ENCODE data around the gene CCDC88C.
"Not testable (repeated sequence)": the region's sequence is repeated elsewhere in the genome, so short reads cannot be mapped to it uniquely, and the experiment has no call there.

Gene CCDC88C

GRCh38 chr14:91243074-91243471, 174.5 kb downstream of the CCDC88C start:
- no peak for DNase-seq (ENCODE audit: low read depth)

DNA sequence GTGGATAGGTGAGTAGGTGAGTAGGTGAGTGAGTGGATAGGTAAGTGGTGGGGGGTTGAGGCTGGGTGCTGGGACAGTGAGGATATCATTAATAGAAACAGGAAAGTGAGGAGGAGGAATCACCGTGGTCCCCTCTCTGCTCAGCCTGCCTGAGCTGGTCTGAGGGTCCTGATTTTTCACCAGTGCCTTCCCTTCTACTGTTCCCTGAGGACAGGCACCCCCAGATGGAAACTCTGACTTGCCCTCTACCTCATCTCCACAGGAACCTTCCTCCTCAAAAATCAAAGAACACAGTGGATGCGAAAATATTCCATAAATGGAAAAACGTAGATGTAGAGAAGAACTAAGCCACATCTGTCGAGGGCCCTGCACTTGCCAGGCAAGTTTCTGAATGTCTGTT, 175.0 kb downstream of the CCDC88C start:
- no peak for DNase-seq (ENCODE audit: low read depth)

GRCh38 chr14:91241863-91242262, 175.8 kb downstream of the CCDC88C start:
- DNase-seq (ENCODE audit: low read depth) = no peak

- no peak for DNase-seq (ENCODE audit: low read depth)
Observed at GRCh38 chr14:91238661-91239060, 179.0 kb downstream of the CCDC88C start.

DNA sequence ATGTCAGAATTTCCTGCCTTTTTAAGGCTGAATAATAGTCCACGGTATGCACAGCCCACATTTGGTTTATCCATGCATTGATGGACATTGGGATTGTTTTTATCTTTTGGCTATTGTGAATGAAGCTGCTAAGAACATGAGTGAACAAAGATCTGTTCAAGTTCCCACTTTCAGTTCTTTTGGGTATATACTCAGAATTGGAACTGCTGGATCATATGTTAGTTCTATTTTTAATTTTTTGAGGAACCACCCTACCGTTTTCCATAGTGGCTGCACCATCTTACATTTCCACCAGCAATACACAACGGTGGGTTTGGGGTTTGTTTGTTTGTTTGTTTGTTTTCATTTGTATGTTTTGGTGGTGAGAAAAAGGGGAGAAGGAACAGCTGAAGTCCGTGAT, 179.5 kb downstream of the CCDC88C start:
- DNase-seq (ENCODE audit: low read depth) = no peak

DNA sequence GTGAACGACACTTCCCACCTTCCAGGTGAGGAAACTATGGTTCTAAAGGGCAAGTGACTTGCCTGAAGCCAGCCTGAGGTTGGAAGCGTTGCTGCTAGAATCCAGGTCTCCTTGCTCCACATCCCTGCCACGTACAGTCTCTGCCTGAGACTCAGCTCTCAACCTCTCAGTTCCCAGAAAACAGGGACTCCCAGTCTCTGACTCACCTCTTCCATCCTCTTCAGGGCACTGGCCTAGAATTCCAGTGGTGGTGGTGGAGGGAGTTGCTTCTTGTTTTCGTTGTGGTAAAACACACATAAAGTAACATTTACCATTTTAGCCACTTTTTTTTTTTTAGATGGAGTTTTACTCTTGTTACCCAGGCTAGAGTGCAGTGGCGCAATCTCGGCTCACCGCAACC, 180.4 kb downstream of the CCDC88C start:
- no peak for DNase-seq (ENCODE audit: low read depth)

DNA sequence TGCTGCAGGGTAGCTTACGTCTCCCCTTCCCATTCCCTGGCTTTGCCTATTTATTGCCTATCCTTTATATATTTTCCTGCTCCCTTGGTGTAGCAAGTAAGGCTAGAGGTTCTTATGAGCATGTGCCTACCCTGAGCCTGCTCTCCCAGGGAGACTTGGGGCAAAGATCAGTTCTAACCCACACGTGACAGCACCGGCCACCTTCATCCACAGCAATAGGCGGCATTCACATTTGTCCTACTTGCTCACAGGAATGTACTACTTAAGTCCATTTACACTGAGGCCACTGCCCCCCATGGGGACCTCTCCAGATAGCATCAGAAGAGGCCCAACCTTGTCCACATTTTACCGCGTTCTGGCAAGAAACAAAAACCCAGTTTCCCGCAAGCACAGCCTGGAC, 181.8 kb downstream of the CCDC88C start:
- no peak for DNase-seq (ENCODE audit: low read depth)

- no peak for DNase-seq (ENCODE audit: low read depth)
Observed at GRCh38 chr14:91234791-91235114, 182.9 kb downstream of the CCDC88C start.

- DNase-seq (ENCODE audit: low read depth) = no peak
Observed at GRCh38 chr14:91233936-91234790, 183.5 kb downstream of the CCDC88C start.

- no peak for DNase-seq (ENCODE audit: low read depth)
Observed at GRCh38 chr14:91232603-91233002, 185.0 kb downstream of the CCDC88C start.

GRCh38 chr14:91232052-91232451, 185.6 kb downstream of the CCDC88C start:
- DNase-seq (ENCODE audit: low read depth) = no peak

- DNase-seq (ENCODE audit: low read depth) = no peak
Observed at GRCh38 chr14:91231446-91231845, 186.2 kb downstream of the CCDC88C start.

- DNase-seq (ENCODE audit: low read depth) = no peak
Observed at GRCh38 chr14:91230397-91231035, 187.1 kb downstream of the CCDC88C start.

DNA sequence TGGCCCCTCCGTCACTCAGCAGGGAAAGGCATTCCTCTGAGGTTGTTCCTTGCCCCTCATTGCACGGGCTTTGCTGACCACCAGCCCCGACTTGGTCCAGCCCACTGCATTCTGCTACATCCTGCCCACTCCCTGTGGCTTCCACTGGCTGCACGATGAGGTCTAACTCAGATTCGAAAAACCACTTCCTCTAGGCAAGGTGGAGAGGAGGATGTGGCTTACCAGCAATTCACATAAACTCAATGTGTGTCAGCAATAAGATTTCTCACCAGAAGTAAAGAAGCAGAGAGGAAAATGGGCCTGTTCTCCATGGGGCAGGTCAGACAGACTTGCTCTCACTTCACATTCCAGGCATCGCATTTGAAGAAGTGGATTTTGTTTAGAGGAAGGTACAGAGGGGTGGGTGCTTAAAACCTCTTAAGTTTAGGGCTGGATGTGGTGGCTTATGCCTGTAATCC, 187.8 kb downstream of the CCDC88C start:
- DNase-seq (ENCODE audit: low read depth) = no peak

DNA sequence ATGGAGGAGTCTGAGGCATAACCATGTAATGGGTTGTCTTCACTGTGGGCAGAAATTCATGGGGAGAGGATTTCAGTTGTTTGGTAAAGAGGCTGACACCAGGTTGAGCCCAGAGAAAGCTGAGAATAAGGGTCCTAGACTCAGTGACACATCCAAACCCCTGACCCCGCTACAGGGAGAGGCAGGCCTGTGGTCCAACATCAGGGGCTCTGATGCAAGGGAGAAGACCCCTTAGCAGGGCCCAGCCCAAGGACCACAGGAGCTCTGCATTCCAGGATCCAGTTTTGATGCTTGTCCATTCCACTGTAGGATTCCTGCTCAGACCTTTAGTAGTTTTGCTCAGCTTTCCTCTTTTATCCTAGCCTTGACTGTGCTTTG, 188.6 kb downstream of the CCDC88C start:
- DNase-seq (ENCODE audit: low read depth) = no peak

DNA sequence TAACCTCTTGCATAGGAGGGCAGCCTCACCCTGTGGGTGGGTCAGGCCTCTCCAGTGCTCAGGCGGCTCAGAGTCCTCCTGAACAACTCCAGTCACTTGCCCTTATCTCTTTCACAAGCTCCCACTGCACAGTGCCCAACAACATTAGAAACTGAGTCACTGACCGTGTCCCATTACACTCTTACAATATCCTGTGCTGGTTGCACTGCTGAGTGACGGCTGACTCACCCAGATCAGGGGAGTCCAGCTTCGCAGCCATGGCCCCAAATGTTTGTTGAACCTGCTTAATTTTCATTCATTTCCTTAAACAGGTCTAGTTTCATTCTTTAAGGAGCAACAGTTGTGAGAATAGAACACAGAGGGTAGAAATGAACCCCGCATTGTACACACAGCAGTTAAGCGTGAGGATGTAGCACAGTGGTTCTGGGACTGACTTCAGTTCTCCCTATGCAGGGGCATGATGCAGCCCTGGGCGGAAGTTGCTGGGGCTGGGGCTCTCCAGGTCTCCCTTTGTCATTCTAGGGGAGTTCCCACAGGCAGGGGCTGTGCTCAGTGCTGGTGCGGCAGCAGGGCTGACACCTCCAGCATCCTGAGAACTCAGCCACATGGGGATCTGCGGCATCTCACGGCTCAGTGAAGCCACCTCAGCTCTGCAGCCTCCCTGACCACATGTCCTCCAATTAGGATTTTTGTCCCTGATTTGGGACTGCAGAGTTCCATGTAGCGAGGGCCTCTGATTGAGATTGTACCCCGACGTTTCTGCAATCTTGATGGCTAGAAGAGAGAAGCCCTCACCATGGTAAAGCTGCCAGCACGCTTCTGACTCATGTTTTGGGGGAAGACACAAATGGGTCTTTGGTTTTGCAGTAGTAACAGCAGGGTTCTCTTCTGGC, 189.3 kb downstream of the CCDC88C start:
- DNase-seq (ENCODE audit: low read depth) = peak; percentile 49

DNA sequence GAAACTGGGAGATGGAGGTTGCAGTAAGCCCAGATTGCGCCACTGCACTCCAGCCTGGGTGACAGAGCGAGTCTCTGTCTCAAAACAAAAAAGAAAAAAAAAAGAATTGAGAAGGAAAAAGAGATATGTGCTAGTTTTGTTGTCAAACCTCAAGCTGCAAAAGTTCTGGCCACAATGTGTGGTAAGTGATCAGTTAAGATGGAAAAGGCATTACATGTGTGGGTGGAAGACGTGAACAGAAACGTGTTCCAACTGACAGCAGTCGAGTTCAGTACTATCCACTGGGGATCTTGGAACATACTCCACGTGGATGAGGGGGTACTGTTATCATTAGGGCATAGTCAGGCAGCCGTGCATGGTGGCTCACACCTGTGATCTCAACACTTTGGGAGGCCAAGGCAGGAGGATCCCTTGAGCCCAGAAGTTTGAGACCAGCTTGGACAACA, 190.4 kb downstream of the CCDC88C start:
- DNase-seq (ENCODE audit: low read depth) = no peak

DNA sequence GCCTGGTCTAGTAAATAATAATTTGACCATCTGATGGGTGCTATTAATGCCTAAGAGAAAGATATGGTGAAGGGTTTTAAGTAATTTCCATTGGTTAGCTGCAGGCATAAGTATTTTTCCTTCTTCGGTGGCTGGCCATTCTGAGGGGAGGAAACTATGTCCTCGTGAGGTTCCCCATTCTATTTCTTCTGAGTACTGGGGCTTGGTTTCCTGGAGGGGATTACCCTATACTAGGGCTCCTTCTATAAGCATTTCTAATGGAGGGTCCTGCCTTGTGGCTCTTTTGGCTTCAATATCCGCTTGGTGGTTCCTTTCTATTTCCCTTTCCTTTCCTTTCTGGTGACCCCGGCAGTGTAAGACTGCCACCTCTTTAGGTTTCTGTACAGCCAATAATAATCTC, 191.3 kb downstream of the CCDC88C start:
- DNase-seq (ENCODE audit: low read depth) = not testable (repeated sequence)

GRCh38 chr14:91225025-91225424, 192.6 kb downstream of the CCDC88C start:
- no peak for DNase-seq (ENCODE audit: low read depth)

DNA sequence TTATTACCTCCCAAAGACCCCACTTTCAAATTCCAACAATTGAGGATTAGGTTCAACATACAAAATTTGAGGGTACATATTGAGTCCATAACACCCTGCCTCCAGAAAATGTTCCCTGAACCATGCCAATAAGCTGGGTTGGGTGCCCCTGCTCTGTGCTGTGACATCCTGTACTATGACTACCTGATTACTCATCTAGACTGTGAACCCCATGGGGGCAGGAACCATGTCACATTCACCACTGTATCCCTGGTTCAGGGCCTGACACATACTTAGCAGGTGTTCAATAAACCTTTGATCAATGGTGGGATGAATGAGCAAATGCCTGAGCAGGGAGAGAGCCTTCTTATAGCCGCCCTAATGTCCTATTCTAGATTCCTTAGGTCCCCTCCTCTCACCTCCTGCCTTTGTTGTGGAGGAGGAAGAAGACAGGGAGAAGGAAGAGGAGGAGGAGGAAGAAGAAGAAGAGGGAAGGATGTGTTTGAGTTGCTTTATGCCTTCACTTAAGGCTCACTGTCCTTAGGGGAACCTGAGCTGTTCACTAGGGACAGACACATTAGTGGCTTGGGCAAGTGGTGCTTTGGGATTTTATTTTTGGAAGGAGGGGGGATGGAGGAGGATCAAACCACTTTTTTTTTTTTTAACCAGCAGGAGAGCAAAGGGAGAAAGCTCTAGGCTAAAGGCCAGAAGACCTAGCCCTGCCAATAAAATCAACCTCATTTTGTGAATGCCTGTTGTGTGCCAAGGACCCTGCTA, 194.4 kb downstream of the CCDC88C start:
- no peak for DNase-seq (ENCODE audit: low read depth)

All from stimulated activated CD8-positive, alpha-beta memory T cell treated with anti-CD3 and anti-CD28 coated beads, Interleukin-15, amount 100 ng/mL, for 1 hour (primary cell).